Right atrium auricular region (tissue), 2 donors: ENCODE measurements around the gene ODAD2. TPM values are rescaled to one million over a fixed set of nuclear protein-coding genes. Genes with fewer than 3 reads are reported as not detected.

Experiments used
- DNase-seq: peaks from one replicate; pipeline ENCODE4 v3.0.0-alpha.2; 2019; ENCODE audit warnings: low spot score
- H3K27ac ChIP-seq, 2 donors: fragments of 200-600 bp; sonication (generic); 1 replicate in 1 of 2; 2 replicates in 1 of 2; pipeline ENCODE4 v1.5.1; 2016 to 2019
- H3K27me3 ChIP-seq, 2 donors: fragments of 200-600 bp; sonication (generic); one replicate each; pipeline versions ENCODE4 v1.5.1 to v1.6.0; 2017 to 2019
- H3K36me3 ChIP-seq: fragments of 200-600 bp; sonication (generic); one replicate; pipeline ENCODE4 v1.5.1; 2016
- H3K4me1 ChIP-seq, 2 donors: fragments of 200-600 bp; sonication (generic); one replicate each; pipeline versions ENCODE4 v1.5.1 to v1.6.0; 2017 to 2019
- H3K4me3 ChIP-seq, 2 donors: fragments of 200-600 bp; sonication (generic); 1 replicate in 1 of 2; 2 replicates in 1 of 2; pipeline ENCODE4 v1.5.1; 2017 to 2019; ENCODE audit warnings: mild to moderate bottlenecking in 1 of 2, moderate library complexity in 1 of 2
- H3K9me3 ChIP-seq, 2 donors: fragments of 200-600 bp; sonication (generic); one replicate each; pipeline ENCODE4 v1.5.1; 2019
- CTCF ChIP-seq, 2 donors: fragments of 200-600 bp; sonication (generic); IDR thresholded peaks; one replicate each; pipeline ENCODE4 v1.5.1; 2019; ENCODE audit warnings: antibody characterized with exemption in 2 of 2
- total RNA-seq, 2 donors: library from RNA; depleted of rRNA; stranded (reverse); fragments of >200 nt; gene quantifications; one replicate each; pipeline ENCODE4 v1.1.0, GENCODE V29; 2016

ODAD2 gene
- total RNA-seq, 2 donors from 2014 or later: 0.08 to 0.15 TPM

GRCh38 chr10:28020993-28021982 is 22.4 kb upstream of the ODAD2 start:
- Histone ChIP-seq H3K9me3 (no peaks in the 10 kb centered on the region), H3K4me3 (no peak overlapping the region), H3K4me1 (no peaks in the 10 kb centered on the region), H3K27ac (no peak overlapping the region), H3K27me3 (no peaks in the 10 kb centered on the region), H3K36me3 (no peaks in the 10 kb centered on the region)
- no peak for DNase-seq
- no peak for TF ChIP-seq CTCF (IDR thresholded peaks at IDR 0.05)

GRCh38 chr10:28020080-28020860 is 21.4 kb upstream of the ODAD2 start:
- Histone ChIP-seq H3K9me3 (peaks cover 0 to 2% of the 10 kb centered on the region in 2 donors), H3K27ac (no peak overlapping the region)

GRCh38 chr10:28014651-28015050 is 15.8 kb upstream of the ODAD2 start:
- Histone ChIP-seq H3K27me3 (no peaks in the 10 kb centered on the region), H3K27ac (no peak overlapping the region), H3K36me3 (no peaks in the 10 kb centered on the region), H3K4me3 (no peak overlapping the region), H3K9me3 (peaks cover 0 to 3% of the 10 kb centered on the region in 2 donors), H3K4me1 (no peaks in the 10 kb centered on the region)
- TF ChIP-seq CTCF (IDR thresholded peaks at IDR 0.05): no peak
- DNase-seq: no peak

More at GRCh38 chr10:28020080-28020860, 21.4 kb upstream of the ODAD2 start:
- Histone ChIP-seq H3K27me3 (no peaks in the 10 kb centered on the region), H3K4me1 (no peaks in the 10 kb centered on the region), H3K4me3 (no peak overlapping the region), H3K36me3 (no peaks in the 10 kb centered on the region)
- no peak for TF ChIP-seq CTCF (IDR thresholded peaks at IDR 0.05)
- no peak for DNase-seq

- no peak for DNase-seq
- Histone ChIP-seq H3K36me3 (no peaks in the 10 kb centered on the region), H3K27ac (no peak overlapping the region), H3K9me3 (peaks cover 0 to 3% of the 10 kb centered on the region in 2 donors), H3K4me3 (no peak overlapping the region), H3K27me3 (no peaks in the 10 kb centered on the region), H3K4me1 (no peaks in the 10 kb centered on the region)
- no peak for TF ChIP-seq CTCF (IDR thresholded peaks at IDR 0.05)
Observed at GRCh38 chr10:28012990-28013515, 14.2 kb upstream of the ODAD2 start.

- Histone ChIP-seq H3K9me3 (peaks cover 0 to 3% of the 10 kb centered on the region in 2 donors), H3K36me3 (no peaks in the 10 kb centered on the region), H3K4me1 (no peaks in the 10 kb centered on the region), H3K27me3 (no peaks in the 10 kb centered on the region), H3K27ac (no peak overlapping the region), H3K4me3 (no peak overlapping the region)
- DNase-seq: no peak
- TF ChIP-seq CTCF (IDR thresholded peaks at IDR 0.05): no peak
Observed at GRCh38 chr10:28010821-28011220, 11.9 kb upstream of the ODAD2 start.
